Loucy (cell line): ENCODE data around the gene SEMA5B.

ENCODE experiments used
- H2AFZ ChIP-seq: fragments of 200-600 bp; sonication (generic); 2 replicates; pipeline ENCODE4 v1.6.0; 2016; ENCODE audit warnings: antibody characterized with exemption, mild to moderate bottlenecking, low read length, moderate library complexity
- H3F3A ChIP-seq: fragments of 200-600 bp; 2 replicates; pipeline ENCODE4 v1.6.0; 2016; ENCODE audit warnings: antibody characterized with exemption, low read depth, mild to moderate bottlenecking
- H3K27me3 ChIP-seq: fragments of 200-600 bp; sonication (generic); 2 replicates; pipeline ENCODE4 v1.6.1; 2014; ENCODE audit warnings: low read length, mild to moderate bottlenecking; ENCODE audit not compliant: insufficient read depth, poor library complexity, severe bottlenecking
- H3K36me3 ChIP-seq: fragments of 200-600 bp; sonication (generic); 2 replicates; pipeline ENCODE4 v1.6.1; 2016; ENCODE audit warnings: low read length; ENCODE audit not compliant: insufficient read depth
- H3K4me1 ChIP-seq: fragments of 200-600 bp; sonication (generic); 2 replicates; pipeline ENCODE4 v1.5.1; 2014; ENCODE audit warnings: low read length, mild to moderate bottlenecking; ENCODE audit not compliant: insufficient read depth, poor library complexity, severe bottlenecking
- H3K4me2 ChIP-seq: fragments of 200-600 bp; sonication (generic); 2 replicates; pipeline ENCODE4 v1.6.0; 2014; ENCODE audit warnings: antibody characterized with exemption, low read length, low read depth, mild to moderate bottlenecking; ENCODE audit not compliant: poor library complexity, severe bottlenecking
- H3K4me3 ChIP-seq: fragments of 200-600 bp; sonication (generic); 2 replicates; pipeline ENCODE4 v1.5.1; 2014; ENCODE audit warnings: low read length, mild to moderate bottlenecking, mixed read lengths; ENCODE audit not compliant: poor library complexity, severe bottlenecking
- H3K79me2 ChIP-seq: fragments of 200-600 bp; sonication (generic); 2 replicates; pipeline ENCODE4 v1.6.1; 2014; ENCODE audit warnings: low read length; ENCODE audit not compliant: insufficient read depth
- H3K9ac ChIP-seq: fragments of 200-600 bp; sonication (generic); 2 replicates; pipeline ENCODE4 v1.6.0; 2014; ENCODE audit warnings: mild to moderate bottlenecking, low read depth, low read length, moderate library complexity; ENCODE audit not compliant: poor library complexity, severe bottlenecking
- H3K9me2 ChIP-seq: fragments of 200-600 bp; sonication (generic); replicated peaks from 2 replicates; pipeline ENCODE4 v1.6.1; 2016; ENCODE audit warnings: low read depth, low read length, mixed read lengths
- H3K9me3 ChIP-seq: fragments of 200-600 bp; sonication (generic); 2 replicates; pipeline ENCODE4 v1.6.1; 2014; ENCODE audit warnings: mild to moderate bottlenecking, antibody characterized with exemption, low read length, low read depth; ENCODE audit not compliant: insufficient read depth
- H4K20me1 ChIP-seq: fragments of 200-600 bp; sonication (generic); 2 replicates; pipeline ENCODE4 v1.6.0; 2014; ENCODE audit warnings: antibody characterized with exemption, low read length, mild to moderate bottlenecking; ENCODE audit not compliant: insufficient read depth, poor library complexity, severe bottlenecking
- EZH2phosphoT487 ChIP-seq: fragments of 200-600 bp; IDR thresholded peaks from 2 replicates; pipeline ENCODE4 v1.6.1; 2018; ENCODE audit warnings: antibody characterized with exemption, mild to moderate bottlenecking, moderate library complexity, borderline replicate concordance
- TF ChIP-seq, protein P1 (sequence below): fragments of 200-600 bp; sonication (generic); conservative IDR thresholded peaks from 2 replicates; pipeline ENCODE4 v1.5.1; 2014; ENCODE audit warnings: mild to moderate bottlenecking, antibody characterized with exemption, low read length

Gene SEMA5B

GRCh38 chr3:122924056-122924455 is 103.5 kb downstream of the SEMA5B start:
- Histone ChIP-seq H3K79me2 (no peaks in the 10 kb centered on the region), H3F3A (no peaks in the 10 kb centered on the region), H3K9me3 (no peaks in the 10 kb centered on the region), H3K9ac (no peak overlapping the region), H3K4me1 (no peaks in the 10 kb centered on the region), H3K27me3 (no peaks in the 10 kb centered on the region), H3K9me2 (no peaks in the 10 kb centered on the region), H4K20me1 (no peaks in the 10 kb centered on the region), H3K4me3 (no peak overlapping the region), H2AFZ (no peak overlapping the region), H3K36me3 (no peaks in the 10 kb centered on the region), H3K4me2 (no peak overlapping the region)
- TF ChIP-seq, protein P1, sequence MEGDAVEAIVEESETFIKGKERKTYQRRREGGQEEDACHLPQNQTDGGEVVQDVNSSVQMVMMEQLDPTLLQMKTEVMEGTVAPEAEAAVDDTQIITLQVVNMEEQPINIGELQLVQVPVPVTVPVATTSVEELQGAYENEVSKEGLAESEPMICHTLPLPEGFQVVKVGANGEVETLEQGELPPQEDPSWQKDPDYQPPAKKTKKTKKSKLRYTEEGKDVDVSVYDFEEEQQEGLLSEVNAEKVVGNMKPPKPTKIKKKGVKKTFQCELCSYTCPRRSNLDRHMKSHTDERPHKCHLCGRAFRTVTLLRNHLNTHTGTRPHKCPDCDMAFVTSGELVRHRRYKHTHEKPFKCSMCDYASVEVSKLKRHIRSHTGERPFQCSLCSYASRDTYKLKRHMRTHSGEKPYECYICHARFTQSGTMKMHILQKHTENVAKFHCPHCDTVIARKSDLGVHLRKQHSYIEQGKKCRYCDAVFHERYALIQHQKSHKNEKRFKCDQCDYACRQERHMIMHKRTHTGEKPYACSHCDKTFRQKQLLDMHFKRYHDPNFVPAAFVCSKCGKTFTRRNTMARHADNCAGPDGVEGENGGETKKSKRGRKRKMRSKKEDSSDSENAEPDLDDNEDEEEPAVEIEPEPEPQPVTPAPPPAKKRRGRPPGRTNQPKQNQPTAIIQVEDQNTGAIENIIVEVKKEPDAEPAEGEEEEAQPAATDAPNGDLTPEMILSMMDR, result no peak
- TF ChIP-seq EZH2phosphoT487, result no peak

DNA sequence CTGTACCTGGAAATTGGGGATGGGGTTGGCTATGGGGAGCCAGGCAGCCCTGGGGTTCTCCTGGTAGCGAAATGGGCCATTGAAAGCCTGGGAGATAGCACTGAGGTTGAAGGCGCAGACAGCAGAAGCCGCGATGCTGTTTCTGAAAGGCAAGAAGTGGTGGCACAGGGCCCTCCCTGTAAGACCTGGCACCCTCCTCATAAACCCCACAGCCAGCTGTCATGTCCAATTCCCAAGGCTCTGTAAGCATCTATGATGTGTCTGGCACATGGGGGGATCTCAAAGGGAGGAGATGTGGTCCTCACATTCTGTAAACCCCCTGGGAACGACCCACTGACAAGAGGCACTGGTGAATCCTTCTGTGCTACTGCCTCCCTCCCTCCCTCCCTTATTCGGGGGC is 104.0 kb downstream of the SEMA5B start:
- no peaks in the 10 kb centered on the region for H4K20me1 ChIP-seq
- TF ChIP-seq, protein P1, result no peak
- no peaks in the 10 kb centered on the region for H3F3A ChIP-seq
- no peaks in the 10 kb centered on the region for H3K4me1 ChIP-seq
- no peak overlapping the region for H3K4me3 ChIP-seq
- H3K4me2 ChIP-seq, result no peak overlapping the region
- no peaks in the 10 kb centered on the region for H3K9me3 ChIP-seq
- no peaks in the 10 kb centered on the region for H3K27me3 ChIP-seq
- H3K9me2 ChIP-seq, result no peaks in the 10 kb centered on the region
- no peak overlapping the region for H3K9ac ChIP-seq
- H2AFZ ChIP-seq, result no peak overlapping the region
- H3K79me2 ChIP-seq, result no peaks in the 10 kb centered on the region
- no peaks in the 10 kb centered on the region for H3K36me3 ChIP-seq

DNA sequence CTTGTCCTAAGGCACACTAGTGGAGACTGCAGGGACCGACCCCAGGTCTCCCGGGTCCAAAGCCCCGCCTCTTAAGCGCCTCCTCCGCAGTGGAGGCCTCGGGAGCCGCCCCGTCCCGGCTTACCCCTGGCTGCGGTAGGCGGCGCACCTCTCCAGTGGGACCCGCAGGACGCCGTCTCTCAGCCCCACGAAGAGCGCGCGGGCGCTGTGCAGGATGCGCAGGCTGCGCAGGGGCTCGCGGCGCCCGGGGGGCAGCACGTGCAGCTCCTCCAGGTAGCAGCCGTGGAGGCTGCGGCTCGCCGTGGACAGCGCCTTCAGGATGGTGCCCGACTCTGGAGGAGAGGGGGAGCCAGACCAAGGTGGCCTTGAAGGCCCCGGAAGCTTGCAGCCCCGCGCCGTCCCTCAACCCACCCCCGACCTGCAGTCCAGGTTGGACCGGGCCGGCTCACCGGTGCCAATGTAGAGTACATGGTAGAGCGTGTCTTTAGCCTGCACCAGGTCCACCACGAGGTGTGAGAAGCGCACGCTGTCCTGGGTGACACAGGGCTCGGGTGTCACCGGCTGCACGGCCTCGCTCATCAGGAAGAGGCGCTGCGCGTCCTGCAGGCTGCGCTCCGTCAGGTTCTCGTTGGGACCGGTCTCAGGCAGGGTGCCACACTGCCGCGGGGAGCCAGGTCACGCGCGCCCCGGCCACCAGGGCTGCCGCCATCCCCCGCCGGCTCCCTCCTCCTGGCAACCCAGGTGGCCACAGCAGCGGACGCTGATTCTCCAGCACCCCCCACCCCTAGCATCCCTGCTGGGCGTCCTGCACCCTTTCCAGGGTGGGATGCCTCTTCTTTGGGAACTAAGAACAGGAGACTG is 105.5 kb downstream of the SEMA5B start:
- TF ChIP-seq EZH2phosphoT487, result no peak
- TF ChIP-seq, protein P1, result no peak
- Histone ChIP-seq H3K9ac (no peak overlapping the region), H3K27me3 (no peaks in the 10 kb centered on the region), H3K79me2 (no peaks in the 10 kb centered on the region), H3K9me2 (no peaks in the 10 kb centered on the region), H4K20me1 (no peaks in the 10 kb centered on the region), H3K4me2 (no peak overlapping the region), H3K4me3 (no peak overlapping the region), H3K36me3 (no peaks in the 10 kb centered on the region), H3F3A (no peaks in the 10 kb centered on the region), H2AFZ (no peak overlapping the region), H3K4me1 (no peaks in the 10 kb centered on the region), H3K9me3 (no peaks in the 10 kb centered on the region)
